GM12891 (cell line): ENCODE results near the gene PDAP1.

Source experiments
- DNase-seq: peaks from one replicate; pipeline ENCODE4 v3.0.0; 2011; ENCODE audit warnings: low spot score; ENCODE audit not compliant: insufficient read length
- FAIRE-seq: peaks from 2 replicates; lab custom pipeline; 2011; peaks lifted over from hg19 to GRCh38; lab: Jason Lieb, UNC
- PAX5 ChIP-seq: IDR thresholded peaks from 2 replicates; pipeline ENCODE4 v1.6.1; 2011; ENCODE audit warnings: low read length, moderate library complexity, mild to moderate bottlenecking; ENCODE audit not compliant: insufficient read depth, severe bottlenecking
- POLR2A ChIP-seq: IDR thresholded peaks from 2 replicates; pipeline ENCODE4 v1.6.1; 2011; ENCODE audit warnings: low read depth, low read length, control low read depth
- POLR2AphosphoS5 ChIP-seq: IDR thresholded peaks from 2 replicates; pipeline ENCODE4 v1.6.1; 2011; ENCODE audit warnings: low read depth, low read length, control low read depth
- POU2F2 ChIP-seq: IDR thresholded peaks from 2 replicates; pipeline ENCODE4 v1.6.1; 2011; ENCODE audit warnings: low read depth, mild to moderate bottlenecking, control low read depth, low read length, moderate library complexity
- SPI1 ChIP-seq: IDR thresholded peaks from 2 replicates; pipeline ENCODE4 v1.6.1; 2011; ENCODE audit warnings: low read depth, low read length, control low read depth
- TAF1 ChIP-seq: IDR thresholded peaks from 2 replicates; pipeline ENCODE4 v1.6.1; 2011; ENCODE audit warnings: low read depth, low read length, control low read depth

The PDAP1 gene

GRCh38 chr7:99409192-99409572 is 785 bp upstream of the PDAP1 start:
- DNase-seq: no peak

GRCh38 chr7:99407872-99408378 is 472 bp downstream of the PDAP1 start:
- TF ChIP-seq TAF1: no peak
- no peak for TF ChIP-seq PAX5
- TF ChIP-seq POU2F2: no peak
- no peak for TF ChIP-seq POLR2AphosphoS5
- FAIRE-seq: no peak
- no peak for DNase-seq

More at GRCh38 chr7:99409192-99409572, 785 bp upstream of the PDAP1 start:
- FAIRE-seq: no peak
- TF ChIP-seq POLR2A: no peak
- no peak for TF ChIP-seq SPI1
- TF ChIP-seq POU2F2: no peak
- no peak for TF ChIP-seq POLR2AphosphoS5
- no peak for TF ChIP-seq TAF1
- no peak for TF ChIP-seq PAX5

GRCh38 chr7:99406557-99406956 is 1.8 kb downstream of the PDAP1 start:
- DNase-seq: no peak
- TF ChIP-seq POLR2A: no peak
- TF ChIP-seq TAF1: no peak
- no peak for TF ChIP-seq POLR2AphosphoS5
- no peak for TF ChIP-seq SPI1
- TF ChIP-seq POU2F2: no peak
- no peak for TF ChIP-seq PAX5
- FAIRE-seq: no peak

DNA sequence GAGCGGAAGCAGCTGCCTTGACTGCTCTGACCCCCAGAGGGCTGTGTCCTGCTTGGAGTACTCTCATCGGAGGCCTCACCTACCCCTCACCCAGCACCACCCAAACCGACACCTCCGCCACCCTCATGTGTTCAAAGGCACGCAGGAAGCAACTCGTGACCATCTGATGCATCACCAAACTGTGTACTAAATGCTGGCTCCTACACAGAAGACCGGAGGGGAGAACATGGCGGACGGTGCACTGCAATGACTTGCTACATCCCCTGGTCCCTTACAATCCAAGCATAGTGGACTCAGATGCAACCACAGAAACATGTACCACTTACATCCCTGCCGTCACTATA is 3.4 kb downstream of the PDAP1 start:
- DNase-seq (no peak), FAIRE-seq (no peak)
- TF ChIP-seq SPI1: no peak
- no peak for TF ChIP-seq PAX5
- TF ChIP-seq POU2F2: no peak
- no peak for TF ChIP-seq POLR2A
- TF ChIP-seq TAF1: no peak
- TF ChIP-seq POLR2AphosphoS5: no peak

DNA sequence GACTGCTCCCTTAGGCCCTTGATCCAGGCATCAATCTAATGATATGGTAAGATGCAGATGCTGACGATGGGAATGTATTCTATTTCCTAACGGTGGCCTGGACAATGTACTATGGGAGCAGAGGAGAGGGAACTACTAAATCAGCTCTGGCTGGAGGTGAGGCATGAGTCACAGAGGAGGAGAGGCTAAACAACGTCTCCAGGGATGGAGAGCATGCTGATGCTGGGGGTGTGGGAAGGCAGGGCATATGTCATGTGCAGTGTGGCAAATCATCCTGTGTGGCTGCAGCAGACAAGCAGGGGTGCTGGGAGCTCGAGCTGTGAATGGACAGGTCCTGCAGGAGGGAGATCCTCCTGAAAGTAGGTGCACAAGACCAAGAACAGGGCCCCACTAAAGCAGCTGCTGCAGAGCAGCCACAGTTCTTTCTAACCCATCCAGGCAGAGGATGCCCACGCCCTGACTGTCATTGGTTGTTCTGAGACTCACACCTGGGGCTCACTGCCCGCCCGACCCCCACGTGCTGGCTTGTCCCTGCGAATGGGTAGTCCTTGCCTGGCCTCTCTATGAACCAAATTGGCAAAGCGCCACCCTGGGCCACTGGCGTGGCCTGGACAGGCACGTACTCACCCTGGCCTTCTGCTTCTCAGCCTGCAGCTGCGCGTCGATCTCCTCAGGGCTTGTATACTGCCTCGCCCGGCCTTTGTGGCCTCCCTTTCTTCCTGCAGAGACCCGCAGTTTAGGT is 4.0 kb downstream of the PDAP1 start:
- FAIRE-seq (no peak), DNase-seq (no peak)
- TF ChIP-seq PAX5: no peak
- no peak for TF ChIP-seq POU2F2
- TF ChIP-seq TAF1: no peak
- TF ChIP-seq POLR2AphosphoS5: no peak
- no peak for TF ChIP-seq SPI1
- TF ChIP-seq POLR2A: no peak

- TF ChIP-seq PAX5 (no peak), POU2F2 (no peak), POLR2A (0 out of 2 replicates have a peak, but pooled peaks have one; percentile 26), SPI1 (no peak), POLR2AphosphoS5 (no peak)
- FAIRE-seq (no peak), DNase-seq (no peak)
Measured at GRCh38 chr7:99403764-99404163, 4.6 kb downstream of the PDAP1 start.

GRCh38 chr7:99402854-99403253 is 5.5 kb downstream of the PDAP1 start:
- FAIRE-seq (no peak), DNase-seq (no peak)
- TF ChIP-seq SPI1: no peak
- TF ChIP-seq POLR2AphosphoS5: no peak
- no peak for TF ChIP-seq PAX5
- TF ChIP-seq POLR2A: no peak
- TF ChIP-seq POU2F2: no peak
- no peak for TF ChIP-seq TAF1

- DNase-seq (no peak), FAIRE-seq (no peak)
- TF ChIP-seq POLR2AphosphoS5: no peak; the same call in 1 of the 2 replicates
- no peak for TF ChIP-seq PAX5
Measured at GRCh38 chr7:99399597-99399996, 8.8 kb downstream of the PDAP1 start.

GRCh38 chr7:99398891-99399445 is 9.4 kb downstream of the PDAP1 start:
- FAIRE-seq (no peak), DNase-seq (no peak)
- TF ChIP-seq TAF1: no peak
- TF ChIP-seq POLR2A: 0 out of 2 replicates have a peak, but pooled peaks have one; percentile 33
- no peak for TF ChIP-seq PAX5
- TF ChIP-seq POU2F2: no peak; the same call in 1 of the 2 replicates
- TF ChIP-seq SPI1: no peak
- TF ChIP-seq POLR2AphosphoS5: no peak

GRCh38 chr7:99397297-99397983 is 11.0 kb downstream of the PDAP1 start:
- FAIRE-seq: no peak
- TF ChIP-seq POU2F2 (peak; percentile 36; the same call in 1 of the 2 replicates), POLR2A (peak; percentile 48; the same call in 1 of the 2 replicates), POLR2AphosphoS5 (peak; percentile 80), TAF1 (no peak), SPI1 (no peak)
- DNase-seq: no peak
